ENCODE results near the gene LCN9.

- no peak for TF ChIP-seq EZH2 (IDR thresholded peaks at IDR 0.05; ENCODE audit: low read length, unreplicated experiment)
- no peak for TF ChIP-seq CTCF (conservative IDR thresholded peaks at IDR 0.05; ENCODE audit: low read depth, low read length)
- no peak for TF ChIP-seq EZH2phosphoT487 (IDR thresholded peaks at IDR 0.05; ENCODE audit: borderline replicate concordance, low read length)
These were observed 48.9 kb upstream of the LCN9 start for GRCh38 chr9:135613946-135614805.
